GM19438 (cell line): Measurements from ENCODE around the gene FGF8.
A peak's percentile ranks its signal among the peaks of the same experiment; 100 is the strongest.

Source experiments
- ATAC-seq: cut with Tn5 transposase; IDR thresholded peaks from one replicate; pipeline ENCODE4 v1.9.1; 2021; ENCODE audit warnings: low read depth; ENCODE audit not compliant: unreplicated experiment

The FGF8 gene

GRCh38 chr10:101782811-101783735 lies 7.2 kb upstream of the FGF8 start, which contains the start of gene NPM3:
Gene NPM3 (minus strand): TSS chr10:101783446. CDS start chr10:101783390, 56 bp downstream.
- peak; percentile 59 for ATAC-seq

GRCh38 chr10:101781984-101782810 lies 6.3 kb upstream of the FGF8 start:
- ATAC-seq: no peak

- no peak for ATAC-seq
These were observed 5.7 kb upstream of the FGF8 start for GRCh38 chr10:101781655-101781983.

- ATAC-seq: no peak
These were observed 5.1 kb upstream of the FGF8 start for GRCh38 chr10:101780818-101781654.

- no peak for ATAC-seq
These were observed 4.4 kb upstream of the FGF8 start for GRCh38 chr10:101780187-101780817.

- ATAC-seq: no peak
These were observed 3.8 kb upstream of the FGF8 start for GRCh38 chr10:101779544-101780186.

- no peak for ATAC-seq
These were observed 3.0 kb upstream of the FGF8 start for GRCh38 chr10:101778781-101779543.

- ATAC-seq: no peak
These were observed 2.4 kb upstream of the FGF8 start for GRCh38 chr10:101778151-101778780.

GRCh38 chr10:101777619-101778145 lies 1.8 kb upstream of the FGF8 start:
- ATAC-seq: no peak

- no peak for ATAC-seq
These were observed 375 bp upstream of the FGF8 start for GRCh38 chr10:101776161-101776817.

GRCh38 chr10:101774589-101775272 lies 1.2 kb downstream of the FGF8 start:
- no peak for ATAC-seq

- ATAC-seq: no peak
These were observed 1.9 kb downstream of the FGF8 start for GRCh38 chr10:101773923-101774588.

- ATAC-seq: no peak
These were observed 2.8 kb downstream of the FGF8 start for GRCh38 chr10:101772895-101773761.

- no peak for ATAC-seq
These were observed 3.7 kb downstream of the FGF8 start for GRCh38 chr10:101772017-101772894.

GRCh38 chr10:101771380-101771779 lies 4.5 kb downstream of the FGF8 start:
- no peak for ATAC-seq
